Stimulated activated CD4-positive, alpha-beta T cell treated with anti-CD3 and anti-CD28 coated beads, Interleukin-4, amount 100 ng/mL, for 24 hours (primary cell): ENCODE data around the gene FAM76B.
"Not testable (repeated sequence)": the region's sequence is repeated elsewhere in the genome, so short reads cannot be mapped to it uniquely, and the experiment has no call there.

Source experiments
- DNase-seq: peaks from one replicate; pipeline ENCODE4 v3.0.0-alpha.2; 2020

FAM76B gene

GRCh38 chr11:95789506-95790122 lies at the start of gene FAM76B:
Gene FAM76B, minus strand, starts transcription at chr11:95789782. Its CDS starts 304 bp downstream, at chr11:95789478.
- peak; percentile 96 for DNase-seq

- DNase-seq, result peak; percentile 64
These were observed 46.3 kb upstream of the FAM76B start for GRCh38 chr11:95835768-95836488.

GRCh38 chr11:95835351-95835750 lies 45.8 kb upstream of the FAM76B start:
- no peak for DNase-seq

GRCh38 chr11:95833378-95833777 lies 43.8 kb upstream of the FAM76B start:
- DNase-seq, result no peak

- no peak for DNase-seq
These were observed 43.2 kb upstream of the FAM76B start for GRCh38 chr11:95832763-95833162.

- no peak for DNase-seq
These were observed 41.8 kb upstream of the FAM76B start for GRCh38 chr11:95831198-95831883.

GRCh38 chr11:95829580-95830259 lies 40.1 kb upstream of the FAM76B start:
- no peak for DNase-seq

GRCh38 chr11:95827696-95828095 lies 38.1 kb upstream of the FAM76B start:
- DNase-seq, result no peak

- no peak for DNase-seq
These were observed 32.1 kb upstream of the FAM76B start for GRCh38 chr11:95821640-95822039.

- no peak for DNase-seq
These were observed 26.5 kb upstream of the FAM76B start for GRCh38 chr11:95816037-95816436.

- DNase-seq, result not testable (repeated sequence)
These were observed 21.5 kb upstream of the FAM76B start for GRCh38 chr11:95811052-95811451.

GRCh38 chr11:95806464-95806863 lies 16.9 kb upstream of the FAM76B start:
- not testable (repeated sequence) for DNase-seq

- no peak for DNase-seq
These were observed 16.3 kb upstream of the FAM76B start for GRCh38 chr11:95805869-95806268.

- DNase-seq, result no peak
These were observed 14.4 kb upstream of the FAM76B start for GRCh38 chr11:95803973-95804372.

- DNase-seq, result no peak
These were observed 13.2 kb upstream of the FAM76B start for GRCh38 chr11:95802806-95803205.

GRCh38 chr11:95800438-95800837 lies 10.9 kb upstream of the FAM76B start:
- no peak for DNase-seq

- DNase-seq, result no peak
These were observed 10.0 kb upstream of the FAM76B start for GRCh38 chr11:95799546-95799945.

- no peak for DNase-seq
These were observed 6.9 kb upstream of the FAM76B start for GRCh38 chr11:95796501-95796900.

- DNase-seq, result no peak
These were observed 6.2 kb upstream of the FAM76B start for GRCh38 chr11:95795627-95796295.

- no peak for DNase-seq
These were observed 4.5 kb upstream of the FAM76B start for GRCh38 chr11:95794086-95794485.

GRCh38 chr11:95793116-95793515 lies 3.5 kb upstream of the FAM76B start:
- DNase-seq, result no peak

GRCh38 chr11:95792700-95793099 lies 3.1 kb upstream of the FAM76B start:
- DNase-seq, result no peak

GRCh38 chr11:95792200-95792599 lies 2.6 kb upstream of the FAM76B start:
- DNase-seq, result no peak
